BLaER1 treated with 17β-estradiol and CSF1 and Interleukin-3, amounts not matched to agents 10 nM and 100 nM (cell line): ENCODE results near the gene CREM.
A peak's percentile ranks its signal among the peaks of the same experiment; 100 is the strongest.
"Not testable (repeated sequence)": the region's sequence is repeated elsewhere in the genome, so short reads cannot be mapped to it uniquely, and the experiment has no call there.

ENCODE experiments used
- H3K27ac ChIP-seq, 11 experiments: shearing (Covaris generic); formaldehyde crosslinking; 2 replicates each; pipeline ENCODE4 v1.8.1; 2022
- H3K27me3 ChIP-seq, 11 experiments: shearing (Covaris generic); formaldehyde crosslinking; 2 replicates each; pipeline ENCODE4 v1.8.1; 2022
- H3K36me3 ChIP-seq, 11 experiments: shearing (Covaris generic); formaldehyde crosslinking; 2 replicates each; pipeline ENCODE4 v1.8.1; 2022
- H3K4me1 ChIP-seq, 10 experiments: shearing (Covaris generic); formaldehyde crosslinking; 2 replicates each; pipeline ENCODE4 v1.8.1; 2022
- H3K4me2 ChIP-seq, 11 experiments: shearing (Covaris generic); formaldehyde crosslinking; 2 replicates each; pipeline ENCODE4 v1.8.1; 2022
- H3K4me3 ChIP-seq, 10 experiments: shearing (Covaris generic); formaldehyde crosslinking; 2 replicates each; pipeline ENCODE4 v1.8.1; 2022
- H3K9ac ChIP-seq, 11 experiments: shearing (Covaris generic); formaldehyde crosslinking; 2 replicates each; pipeline ENCODE4 v1.8.1; 2022
- H3K9me3 ChIP-seq, 11 experiments: shearing (Covaris generic); formaldehyde crosslinking; replicated peaks in 1 of 11; 2 replicates each; pipeline ENCODE4 v1.8.1; 2022
- H4K20me1 ChIP-seq, 11 experiments: shearing (Covaris generic); formaldehyde crosslinking; 2 replicates each; pipeline ENCODE4 v1.8.1; 2022
- Cebpa-rat ChIP-seq, 11 experiments: shearing (Covaris generic); IDR thresholded peaks; 2 replicates each; pipeline ENCODE4 v1.8.1; 2022

The CREM gene

DNA sequence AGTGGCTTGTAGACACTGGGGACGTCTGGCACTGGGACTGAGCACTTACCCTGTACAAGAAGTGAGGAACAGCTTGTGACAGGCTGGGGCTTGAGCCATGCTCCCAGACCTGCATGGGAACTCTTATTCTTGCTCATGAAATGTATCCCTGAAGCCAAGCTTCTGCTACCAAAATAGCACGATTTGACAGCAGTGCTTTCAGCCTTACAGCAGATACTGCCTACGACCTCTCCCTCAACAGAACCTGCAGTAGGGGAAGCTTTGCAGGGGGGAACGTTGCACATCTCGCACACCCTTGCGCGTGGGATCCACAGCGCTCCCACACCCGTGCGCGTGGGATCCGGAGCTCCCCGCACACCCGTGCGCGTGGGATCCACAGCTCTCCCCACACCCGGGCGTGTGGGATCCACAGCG is 88.0 kb downstream of the CREM start:
- Histone ChIP-seq H3K4me3 (no peak overlapping the region), H3K9me3 (no peaks in the 10 kb centered on the region), H3K27me3 (no peaks in the 10 kb centered on the region), H3K4me2 (no peak overlapping the region), H4K20me1 (no peaks in the 10 kb centered on the region; a peak in 1 of 22 replicates), H3K36me3 (peaks cover 0 to 12% (median 0%) of the 10 kb centered on the region in 11 experiments; a peak in 3 of 22 replicates), H3K27ac (no peak overlapping the region), H3K4me1 (peaks cover 0 to 79% (median 4%) of the 10 kb centered on the region in 10 experiments; a peak in 10 of 20 replicates), H3K9ac (no peak overlapping the region)
- no peak for TF ChIP-seq Cebpa-rat (IDR thresholded peaks at IDR 0.05)

DNA sequence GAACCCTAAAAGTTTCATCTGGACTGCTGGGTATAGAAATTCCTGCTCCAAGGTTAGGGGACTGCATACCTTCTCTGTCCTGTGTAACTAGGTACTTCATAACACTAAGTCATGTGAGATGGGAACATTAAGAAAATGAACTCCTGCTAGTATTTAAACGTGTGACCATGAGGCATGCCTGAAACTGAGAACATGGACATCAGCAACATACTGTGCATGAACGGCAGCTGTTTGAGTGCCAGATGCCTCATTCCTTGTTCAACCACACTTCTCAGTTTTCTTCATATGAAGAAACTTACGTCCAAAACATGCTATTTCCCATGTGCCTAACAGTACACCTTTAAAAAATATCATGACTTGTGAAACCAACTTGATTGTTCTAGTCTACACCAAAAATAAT is 88.5 kb downstream of the CREM start:
- Histone ChIP-seq H3K27ac (no peak overlapping the region), H3K4me3 (no peak overlapping the region), H3K9ac (no peak overlapping the region), H3K27me3 (no peaks in the 10 kb centered on the region), H3K36me3 (peaks cover 0 to 7% (median 0%) of the 10 kb centered on the region in 11 experiments; a peak in 2 of 22 replicates), H3K4me1 (peaks cover 3 to 74% (median 7%) of the 10 kb centered on the region in 10 experiments), H3K9me3 (no peaks in the 10 kb centered on the region), H4K20me1 (no peaks in the 10 kb centered on the region; a peak in 1 of 22 replicates), H3K4me2 (no peak overlapping the region)
- TF ChIP-seq Cebpa-rat (IDR thresholded peaks at IDR 0.05): no peak

DNA sequence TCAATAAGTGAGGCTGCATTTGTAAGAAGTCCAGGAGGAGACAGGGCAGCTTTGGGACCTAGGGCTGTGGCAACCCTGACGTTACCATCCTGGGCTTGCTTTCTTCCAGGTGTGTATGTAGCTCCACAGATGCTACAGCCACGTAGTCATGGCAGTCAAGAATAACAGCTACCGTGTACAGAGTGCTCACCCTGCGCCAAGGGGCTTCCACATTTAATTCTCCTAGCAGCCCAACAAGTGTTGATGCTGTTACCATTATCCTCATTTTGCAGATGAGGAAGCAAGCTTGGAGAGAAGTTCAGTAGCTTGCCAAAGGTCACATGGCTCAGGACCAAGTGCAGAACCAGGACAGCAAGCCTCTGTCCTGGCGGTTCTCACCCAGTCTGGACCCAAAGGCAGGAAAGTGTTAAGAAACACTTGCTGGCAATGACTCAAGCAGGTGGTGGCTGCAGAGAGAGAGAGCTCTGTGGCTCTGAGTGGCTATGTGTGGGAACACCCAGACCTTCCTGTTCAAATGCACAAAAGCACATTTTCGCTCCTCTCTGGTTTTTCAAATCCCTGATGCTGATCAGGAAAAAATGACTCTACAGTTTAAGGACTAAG is 89.8 kb downstream of the CREM start:
- H3K27ac ChIP-seq: peak overlapping the region in 1 of 11 experiments; percentile 11; a peak in 2 of 22 replicates
- H3K4me2 ChIP-seq: peak overlapping the region in 4 of 11 experiments; percentile 3 to 54 (median 38); a peak in 6 of 22 replicates
- TF ChIP-seq Cebpa-rat (IDR thresholded peaks at IDR 0.05): no peak
- H4K20me1 ChIP-seq: no peaks in the 10 kb centered on the region; a peak in 1 of 22 replicates
- H3K36me3 ChIP-seq: peaks cover 0 to 7% (median 0%) of the 10 kb centered on the region in 11 experiments; a peak in 2 of 22 replicates
- no peak overlapping the region for H3K4me3 ChIP-seq
- no peak overlapping the region for H3K9ac ChIP-seq
- no peaks in the 10 kb centered on the region for H3K27me3 ChIP-seq
- no peaks in the 10 kb centered on the region for H3K9me3 ChIP-seq
- peaks cover 12 to 61% (median 16%) of the 10 kb centered on the region in 10 experiments for H3K4me1 ChIP-seq

DNA sequence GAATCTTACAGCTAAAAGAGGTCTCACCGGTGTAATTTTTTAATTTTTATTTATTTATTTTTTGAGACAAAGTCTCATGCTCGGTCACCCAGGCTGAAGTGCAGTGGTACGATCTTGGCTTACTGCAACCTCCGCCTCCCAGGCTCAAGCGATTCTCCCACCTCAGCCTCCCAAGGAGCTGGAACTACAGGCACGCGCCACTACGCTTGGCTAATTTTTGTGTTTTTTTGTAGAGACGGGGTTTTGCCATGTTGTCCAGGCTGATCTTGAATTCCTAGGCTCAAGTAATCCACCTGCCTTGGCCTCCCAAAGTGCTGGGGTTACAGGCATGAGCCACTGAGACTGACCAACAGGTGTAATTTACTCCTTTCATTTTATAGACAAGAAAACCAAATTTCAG is 90.3 kb downstream of the CREM start:
- not testable (repeated sequence) for H4K20me1 ChIP-seq, H3K27me3 ChIP-seq, H3K9me3 ChIP-seq, H3K36me3 ChIP-seq, H3K4me3 ChIP-seq
- Histone ChIP-seq H3K27ac (peak overlapping the region in 1 of 11 experiments; percentile 11; a peak in 2 of 22 replicates), H3K9ac (peak overlapping the region in 1 of 11 experiments; percentile 31; a peak in 1 of 22 replicates), H3K4me1 (peaks cover 12 to 56% (median 16%) of the 10 kb centered on the region in 10 experiments), H3K4me2 (peak overlapping the region in 3 of 11 experiments; percentile 27 to 54 (median 49); a peak in 6 of 22 replicates)

DNA sequence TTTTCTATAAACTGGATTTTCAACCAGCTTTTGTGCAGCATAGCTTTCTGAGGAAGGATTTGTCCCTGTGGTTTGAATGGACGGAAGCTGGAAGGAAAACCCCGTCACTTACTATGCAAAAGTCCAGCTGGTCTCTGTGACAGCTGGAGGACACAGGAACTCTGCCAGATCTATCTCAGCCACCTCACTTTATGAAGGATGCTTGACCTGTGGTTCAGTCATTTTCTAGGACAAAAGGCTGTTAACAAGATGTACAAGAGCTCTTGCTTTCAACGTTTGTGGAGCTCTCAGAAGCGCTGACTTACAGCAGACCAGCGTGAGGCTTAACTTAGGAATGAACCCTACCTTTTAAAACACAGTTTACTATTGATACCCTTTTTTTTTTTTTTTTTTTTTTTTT is 90.8 kb downstream of the CREM start:
- Histone ChIP-seq H3K4me2 (peak overlapping the region in 2 of 11 experiments; percentile 49 to 54; a peak in 3 of 22 replicates), H3K9me3 (no peaks in the 10 kb centered on the region), H3K4me1 (peaks cover 12 to 51% (median 16%) of the 10 kb centered on the region in 10 experiments), H3K27me3 (no peaks in the 10 kb centered on the region), H3K27ac (0 out of 22 replicates have a peak overlapping the region, but pooled peaks of 1 of the 11 experiments have one; percentile 11), H3K4me3 (no peak overlapping the region), H3K36me3 (peaks cover 0 to 7% (median 0%) of the 10 kb centered on the region in 11 experiments; a peak in 2 of 22 replicates), H4K20me1 (no peaks in the 10 kb centered on the region; a peak in 1 of 22 replicates), H3K9ac (peak overlapping the region in 1 of 11 experiments; percentile 31; a peak in 1 of 22 replicates)
- no peak for TF ChIP-seq Cebpa-rat (IDR thresholded peaks at IDR 0.05)

DNA sequence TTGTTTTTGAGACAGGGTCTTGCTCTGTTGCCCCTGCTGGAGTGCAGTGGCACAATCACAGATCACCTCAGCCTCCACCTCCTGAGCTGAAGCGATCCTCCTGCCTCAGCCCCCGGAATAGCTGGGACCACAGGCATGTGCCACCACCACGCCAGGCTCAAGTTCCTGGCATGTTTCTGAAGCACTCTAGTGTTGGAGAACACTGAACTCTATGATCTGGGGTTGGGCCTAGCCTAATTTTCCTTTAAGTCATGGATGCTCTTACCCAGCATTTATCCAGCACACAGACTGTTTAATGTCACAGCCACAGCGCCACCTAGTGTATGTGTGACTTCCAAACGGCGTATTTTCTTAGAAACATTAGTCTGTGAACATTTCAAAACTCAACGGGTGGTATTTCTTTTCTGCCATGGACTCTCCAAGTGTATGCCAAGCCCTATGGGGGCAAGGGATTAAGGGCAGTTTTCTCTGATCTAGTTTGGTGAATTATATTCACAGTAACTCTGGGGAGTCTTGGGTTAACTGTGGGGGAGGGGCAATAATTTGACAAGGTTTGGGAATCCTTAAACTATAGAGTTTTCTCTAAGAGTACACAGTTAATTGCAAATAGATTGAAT is 91.8 kb downstream of the CREM start:
- H3K4me1 ChIP-seq: peaks cover 8 to 41% (median 13%) of the 10 kb centered on the region in 10 experiments; a peak in 19 of 20 replicates
- no peak overlapping the region for H3K4me3 ChIP-seq
- TF ChIP-seq Cebpa-rat (IDR thresholded peaks at IDR 0.05): no peak

DNA sequence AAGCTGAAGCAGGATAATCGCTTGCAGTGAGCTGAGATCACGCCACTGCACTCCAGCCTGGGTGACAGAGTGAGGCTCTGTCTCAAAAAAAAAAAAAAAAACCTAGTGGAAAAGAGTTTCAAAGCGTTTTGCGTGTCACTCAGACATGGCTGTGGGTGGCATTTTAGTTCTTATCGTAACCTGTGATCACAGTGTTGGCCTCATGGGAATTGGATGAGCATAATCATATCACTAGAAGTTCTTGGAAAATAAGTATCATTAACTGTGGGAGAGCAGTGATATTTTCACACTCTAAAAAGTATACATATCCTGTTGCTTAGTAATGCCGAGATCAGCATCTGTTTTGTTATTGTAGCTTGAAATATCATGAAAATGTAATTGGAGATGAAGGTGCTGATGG is 92.6 kb downstream of the CREM start:
- Histone ChIP-seq H3K4me1 (peaks cover 8 to 33% (median 13%) of the 10 kb centered on the region in 10 experiments; a peak in 19 of 20 replicates), H3K9me3 (0 out of 22 replicates have a peak, but pooled peaks cover 0 to 4% (median 0%) of the 10 kb centered on the region in 11 experiments), H4K20me1 (no peaks in the 10 kb centered on the region; a peak in 1 of 22 replicates), H3K36me3 (no peaks in the 10 kb centered on the region), H3K27me3 (no peaks in the 10 kb centered on the region), H3K4me2 (no peak overlapping the region), H3K4me3 (no peak overlapping the region), H3K9ac (no peak overlapping the region), H3K27ac (no peak overlapping the region)
- TF ChIP-seq Cebpa-rat (IDR thresholded peaks at IDR 0.05): no peak

More for the DNA sequence above, 91.8 kb downstream of the CREM start:
- Histone ChIP-seq H3K36me3 (peaks cover 0 to 5% (median 0%) of the 10 kb centered on the region in 11 experiments; a peak in 1 of 22 replicates), H4K20me1 (no peaks in the 10 kb centered on the region; a peak in 1 of 22 replicates), H3K9ac (peak overlapping the region in 1 of 11 experiments; percentile 19; a peak in 1 of 22 replicates), H3K9me3 (no peaks in the 10 kb centered on the region), H3K27me3 (no peaks in the 10 kb centered on the region), H3K27ac (peak overlapping the region in 1 of 11 experiments; percentile 39; a peak in 1 of 22 replicates), H3K4me2 (peak overlapping the region in 2 of 11 experiments; percentile 21 to 49; a peak in 3 of 22 replicates)

DNA sequence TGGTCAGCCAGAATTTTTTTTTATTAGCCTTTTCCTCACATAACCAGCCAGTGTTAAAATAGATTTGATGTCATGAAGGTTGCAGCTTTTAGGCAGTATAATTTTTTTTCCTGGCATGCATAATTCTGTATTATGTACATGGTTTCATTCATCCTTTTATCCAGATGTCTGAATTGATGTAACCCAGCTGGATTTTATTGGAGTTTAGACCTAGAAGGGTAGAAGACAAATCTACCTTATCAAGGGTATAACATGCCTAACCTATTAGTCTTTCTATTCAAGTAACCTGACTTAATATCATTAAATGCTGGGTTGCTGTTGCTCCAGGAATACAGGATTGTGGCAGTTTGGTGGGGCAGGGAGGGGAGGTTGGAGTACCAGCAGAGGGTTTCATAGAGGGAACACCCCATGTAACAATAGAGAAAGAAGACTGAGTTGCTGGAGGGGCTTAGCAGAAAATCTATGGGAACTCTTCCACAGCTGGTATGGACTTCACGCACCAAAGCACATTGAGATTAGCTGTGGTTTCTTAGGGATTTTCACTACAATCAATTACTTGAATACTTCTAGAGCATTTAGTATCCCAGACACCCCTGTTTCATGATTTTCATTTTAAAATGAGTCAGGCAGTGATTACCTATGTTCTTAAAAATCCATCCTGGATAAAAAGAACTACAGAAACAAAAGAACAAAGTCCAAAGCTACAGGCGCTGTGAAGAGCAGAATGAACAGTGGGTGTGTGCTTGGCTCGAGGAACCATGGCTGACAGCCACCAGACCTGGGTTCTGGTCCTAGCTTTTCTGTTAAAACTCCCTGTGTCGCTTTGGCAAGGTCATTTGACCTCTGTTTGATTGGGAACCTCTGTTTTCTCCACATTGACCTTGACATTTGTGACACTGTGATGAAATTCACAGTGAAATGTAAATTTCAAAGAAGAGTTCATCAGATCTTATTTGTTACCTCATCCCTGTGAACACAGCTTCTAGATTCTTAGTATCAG is 93.5 kb downstream of the CREM start:
- Histone ChIP-seq H3K4me1 (peaks cover 8 to 30% (median 13%) of the 10 kb centered on the region in 10 experiments; a peak in 19 of 20 replicates), H4K20me1 (no peaks in the 10 kb centered on the region), H3K4me2 (peak overlapping the region in 7 of 11 experiments; percentile 1 to 39 (median 20); a peak in 11 of 22 replicates), H3K36me3 (no peaks in the 10 kb centered on the region), H3K27ac (no peak overlapping the region), H3K27me3 (no peaks in the 10 kb centered on the region), H3K9ac (no peak overlapping the region), H3K9me3 (0 out of 22 replicates have a peak, but pooled peaks cover 0 to 6% (median 0%) of the 10 kb centered on the region in 11 experiments), H3K4me3 (no peak overlapping the region)
- no peak for TF ChIP-seq Cebpa-rat (IDR thresholded peaks at IDR 0.05)
